ENCODE measurements around the gene PCSK6. TPM values are rescaled to one million over a fixed set of nuclear protein-coding genes. Genes with fewer than 3 reads are reported as not detected.

The PCSK6 gene
- total RNA-seq, 1 donor from 2014 or later, result 1.3 TPM

DNA sequence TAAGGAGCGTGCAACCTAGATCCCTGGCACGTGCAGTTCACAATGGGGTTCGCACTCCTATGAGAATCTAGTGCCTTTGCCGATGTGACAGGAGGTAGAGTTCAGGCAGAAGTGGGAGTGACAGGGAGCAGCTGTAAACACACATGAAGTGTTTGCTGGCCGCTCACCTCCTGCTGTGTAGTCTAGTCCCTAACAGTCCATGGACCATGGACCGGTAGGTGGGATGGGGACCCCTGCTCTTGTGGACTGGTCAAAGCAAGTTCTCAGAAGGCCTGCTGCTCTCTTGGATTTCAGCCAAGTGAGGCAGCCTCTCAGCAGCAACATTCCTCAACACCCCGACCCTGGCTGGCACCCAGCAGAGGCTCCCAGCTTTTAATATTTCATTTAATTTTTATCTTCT lies 136.3 kb downstream of the PCSK6 start:
- H3K9me3 ChIP-seq (ENCODE audit: insufficient read depth, low read depth, low read length), result no peaks in the 10 kb centered on the region

GRCh38 chr15:101351736-101352135 lies 137.8 kb downstream of the PCSK6 start:
- Histone ChIP-seq H3K27ac (ENCODE audit: low read depth, low read length) (no peak overlapping the region), H3K4me3 (ENCODE audit: insufficient read depth, low read depth, low read length) (no peak overlapping the region), H3K79me2 (ENCODE audit: insufficient read depth, low read length) (no peaks in the 10 kb centered on the region), H3K36me3 (ENCODE audit: insufficient read depth, low read length) (no peaks in the 10 kb centered on the region), H3K9me3 (ENCODE audit: insufficient read depth, low read depth, low read length) (no peaks in the 10 kb centered on the region), H3K4me2 (ENCODE audit: low read length) (no peak overlapping the region), H3K9ac (ENCODE audit: low read length) (no peak overlapping the region), H3K4me1 (ENCODE audit: insufficient read depth, low read length) (no peaks in the 10 kb centered on the region), H2AFZ (ENCODE audit: low read depth, low read length) (no peak overlapping the region), H3K27me3 (ENCODE audit: insufficient read depth, low read length) (no peaks in the 10 kb centered on the region), H4K20me1 (ENCODE audit: insufficient read depth, low read length) (no peaks in the 10 kb centered on the region)
- H3K9me3 Mint-ChIP-seq (ENCODE audit: unreplicated experiment), result no peaks in the 10 kb centered on the region
- no peak overlapping the region for H3K4me3 Mint-ChIP-seq (ENCODE audit: unreplicated experiment)
- no peak for FAIRE-seq
- H3K27ac Mint-ChIP-seq (ENCODE audit: unreplicated experiment), result no peak overlapping the region
- no peak for DNase-seq (ENCODE audit: low read depth)
- TF ChIP-seq, protein P1, sequence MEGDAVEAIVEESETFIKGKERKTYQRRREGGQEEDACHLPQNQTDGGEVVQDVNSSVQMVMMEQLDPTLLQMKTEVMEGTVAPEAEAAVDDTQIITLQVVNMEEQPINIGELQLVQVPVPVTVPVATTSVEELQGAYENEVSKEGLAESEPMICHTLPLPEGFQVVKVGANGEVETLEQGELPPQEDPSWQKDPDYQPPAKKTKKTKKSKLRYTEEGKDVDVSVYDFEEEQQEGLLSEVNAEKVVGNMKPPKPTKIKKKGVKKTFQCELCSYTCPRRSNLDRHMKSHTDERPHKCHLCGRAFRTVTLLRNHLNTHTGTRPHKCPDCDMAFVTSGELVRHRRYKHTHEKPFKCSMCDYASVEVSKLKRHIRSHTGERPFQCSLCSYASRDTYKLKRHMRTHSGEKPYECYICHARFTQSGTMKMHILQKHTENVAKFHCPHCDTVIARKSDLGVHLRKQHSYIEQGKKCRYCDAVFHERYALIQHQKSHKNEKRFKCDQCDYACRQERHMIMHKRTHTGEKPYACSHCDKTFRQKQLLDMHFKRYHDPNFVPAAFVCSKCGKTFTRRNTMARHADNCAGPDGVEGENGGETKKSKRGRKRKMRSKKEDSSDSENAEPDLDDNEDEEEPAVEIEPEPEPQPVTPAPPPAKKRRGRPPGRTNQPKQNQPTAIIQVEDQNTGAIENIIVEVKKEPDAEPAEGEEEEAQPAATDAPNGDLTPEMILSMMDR (IDR thresholded peaks at IDR 0.05; ENCODE audit: insufficient read depth, low read depth, low read length), result no peak
- TF ChIP-seq EZH2 (IDR thresholded peaks at IDR 0.05; ENCODE audit: insufficient read depth, low read length), result no peak
- H3K27me3 Mint-ChIP-seq (ENCODE audit: low read depth, unreplicated experiment), result peaks cover 31% of the 10 kb centered on the region
- H3K36me3 Mint-ChIP-seq (ENCODE audit: low read depth, unreplicated experiment), result no peaks in the 10 kb centered on the region
- H3K4me1 Mint-ChIP-seq (ENCODE audit: low read depth, unreplicated experiment), result peaks cover 7% of the 10 kb centered on the region

More for the DNA sequence above, 136.3 kb downstream of the PCSK6 start:
- no peaks in the 10 kb centered on the region for H3K27me3 ChIP-seq (ENCODE audit: insufficient read depth, low read length)
- FAIRE-seq, result no peak
- H3K4me2 ChIP-seq (ENCODE audit: low read length), result no peak overlapping the region
- H3K27me3 Mint-ChIP-seq (ENCODE audit: low read depth, unreplicated experiment), result peaks cover 20% of the 10 kb centered on the region
- no peak overlapping the region for H3K27ac ChIP-seq (ENCODE audit: low read depth, low read length)
- no peaks in the 10 kb centered on the region for H3K79me2 ChIP-seq (ENCODE audit: insufficient read depth, low read length)
- H3K4me3 Mint-ChIP-seq (ENCODE audit: unreplicated experiment), result no peak overlapping the region
- H3K27ac Mint-ChIP-seq (ENCODE audit: unreplicated experiment), result no peak overlapping the region
- H3K4me3 ChIP-seq (ENCODE audit: insufficient read depth, low read depth, low read length), result no peak overlapping the region
- H3K9ac ChIP-seq (ENCODE audit: low read length), result no peak overlapping the region
- no peaks in the 10 kb centered on the region for H4K20me1 ChIP-seq (ENCODE audit: insufficient read depth, low read length)
- H3K4me1 Mint-ChIP-seq (ENCODE audit: low read depth, unreplicated experiment), result peaks cover 7% of the 10 kb centered on the region
- DNase-seq (ENCODE audit: low read depth), result no peak
- no peaks in the 10 kb centered on the region for H3K4me1 ChIP-seq (ENCODE audit: insufficient read depth, low read length)
- H2AFZ ChIP-seq (ENCODE audit: low read depth, low read length), result no peak overlapping the region
- TF ChIP-seq, protein P1 (IDR thresholded peaks at IDR 0.05; ENCODE audit: insufficient read depth, low read depth, low read length), result no peak
- no peak for TF ChIP-seq EZH2 (IDR thresholded peaks at IDR 0.05; ENCODE audit: insufficient read depth, low read length)
- H3K36me3 ChIP-seq (ENCODE audit: insufficient read depth, low read length), result no peaks in the 10 kb centered on the region
- no peaks in the 10 kb centered on the region for H3K9me3 Mint-ChIP-seq (ENCODE audit: unreplicated experiment)
- H3K36me3 Mint-ChIP-seq (ENCODE audit: low read depth, unreplicated experiment), result no peaks in the 10 kb centered on the region

DNA sequence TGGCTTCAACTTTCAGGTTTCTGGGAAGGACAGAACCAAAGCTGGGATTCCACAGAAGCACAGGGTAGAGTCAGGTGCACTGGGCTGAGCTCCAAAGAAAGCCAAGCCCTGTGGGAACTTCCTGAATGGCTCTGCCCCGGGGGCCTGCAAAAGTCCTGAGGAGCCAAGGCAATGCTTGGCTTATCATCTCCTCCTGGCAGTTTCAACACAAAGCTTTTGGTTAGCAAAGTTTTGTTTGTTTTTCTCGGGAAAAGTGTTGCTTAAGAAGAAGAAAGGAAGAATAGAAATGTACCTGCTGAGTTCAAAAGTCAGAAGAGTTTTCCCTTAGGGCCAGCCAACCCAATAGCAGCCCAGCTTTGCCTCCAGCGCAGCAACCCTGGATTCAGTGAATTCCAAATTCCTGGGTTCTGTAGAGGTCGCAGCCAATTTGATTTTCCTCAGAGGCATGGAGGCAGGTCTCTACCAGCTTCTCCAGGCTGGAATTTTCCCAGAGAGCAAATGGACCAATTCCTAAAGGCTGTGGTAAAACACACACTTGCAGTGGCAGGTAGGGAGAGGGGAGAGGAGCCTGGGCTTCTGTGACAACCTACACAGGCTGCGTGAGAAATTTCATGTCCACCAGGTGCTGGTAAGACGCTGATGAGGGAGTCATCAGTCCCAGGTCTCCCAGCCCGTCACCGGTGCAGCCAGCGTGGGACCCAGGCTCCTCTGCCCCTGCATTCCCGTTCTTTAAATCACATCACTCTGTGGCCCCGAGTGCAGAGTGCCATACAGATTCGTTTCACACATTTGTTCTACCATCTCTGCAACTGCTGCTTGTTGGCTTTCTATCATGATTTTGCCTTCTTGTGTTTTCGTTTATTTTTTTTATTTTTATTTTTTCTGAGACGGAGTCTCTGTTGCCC lies 140.2 kb downstream of the PCSK6 start:
- Mint-ChIP-seq H3K9me3 (ENCODE audit: unreplicated experiment) (no peaks in the 10 kb centered on the region), H3K36me3 (ENCODE audit: low read depth, unreplicated experiment) (no peaks in the 10 kb centered on the region)
- no peak overlapping the region for H3K9ac ChIP-seq (ENCODE audit: low read length)

More for the DNA sequence above, 140.2 kb downstream of the PCSK6 start:
- Histone ChIP-seq H3K79me2 (ENCODE audit: insufficient read depth, low read length) (no peaks in the 10 kb centered on the region), H3K27me3 (ENCODE audit: insufficient read depth, low read length) (peaks cover 3% of the 10 kb centered on the region), H3K36me3 (ENCODE audit: insufficient read depth, low read length) (no peaks in the 10 kb centered on the region), H3K4me1 (ENCODE audit: insufficient read depth, low read length) (no peaks in the 10 kb centered on the region), H4K20me1 (ENCODE audit: insufficient read depth, low read length) (no peaks in the 10 kb centered on the region), H3K9me3 (ENCODE audit: insufficient read depth, low read depth, low read length) (no peaks in the 10 kb centered on the region), H3K4me3 (ENCODE audit: insufficient read depth, low read depth, low read length) (no peak overlapping the region), H3K4me2 (ENCODE audit: low read length) (no peak overlapping the region), H2AFZ (ENCODE audit: low read depth, low read length) (no peak overlapping the region), H3K27ac (ENCODE audit: low read depth, low read length) (no peak overlapping the region)
- H3K27ac Mint-ChIP-seq (ENCODE audit: unreplicated experiment), result no peak overlapping the region
- DNase-seq (ENCODE audit: low read depth) (no peak), FAIRE-seq (no peak)
- peaks cover 28% of the 10 kb centered on the region for H3K27me3 Mint-ChIP-seq (ENCODE audit: low read depth, unreplicated experiment)
- no peaks in the 10 kb centered on the region for H3K4me1 Mint-ChIP-seq (ENCODE audit: low read depth, unreplicated experiment)
- no peak for TF ChIP-seq EZH2 (IDR thresholded peaks at IDR 0.05; ENCODE audit: insufficient read depth, low read length)
- no peak overlapping the region for H3K4me3 Mint-ChIP-seq (ENCODE audit: unreplicated experiment)
